HepG2 (cell line): ENCODE measurements around the gene ANKS1A. TPM values are rescaled to one million over a fixed set of nuclear protein-coding genes. Genes with fewer than 3 reads are reported as not detected.
A peak's percentile ranks its signal among the peaks of the same experiment; 100 is the strongest.

Experiments
- ATAC-seq: fragments of 200-7000 bp; cut with Tn5 transposase; 3 replicates; pipeline ENCODE4 v1.9.1; 2020; ENCODE audit warnings: mild to moderate bottlenecking, moderate library complexity
- BruUV-seq: library from RNA; stranded (reverse); fragments of 400-500 nt; replicated peaks from 2 replicates; lab custom pipeline; 2021; lab: Mats Ljungman, UMichigan
- CTCF ChIA-PET: fragments of 300-600 bp; formaldehyde crosslinking; extraction: SDS; loops from one replicate; lab custom pipeline; 2021; ENCODE audit warnings: low total read pairs, inconsistent platforms, low intra/inter-chr PET ratio; lab: Yijun Ruan, JAX
- POLR2A ChIA-PET: fragments of 350-600 bp; sonication (Branson Sonifier 250); formaldehyde crosslinking; loops from one replicate; lab custom pipeline; 2020; ENCODE audit warnings: antibody characterized with exemption, inconsistent platforms; lab: Yijun Ruan, JAX
- DNase-seq: peaks from one replicate; pipeline ENCODE4 v3.0.0-alpha.2; 2015; ENCODE audit warnings: low spot score
- FAIRE-seq: peaks from 3 replicates; lab custom pipeline; 2011; peaks lifted over from hg19 to GRCh38; lab: Jason Lieb, UNC
- H2AFZ ChIP-seq: one replicate; pipeline ENCODE4 v1.6.1; 2011; ENCODE audit warnings: low read length, inconsistent platforms
- H3K27ac ChIP-seq: fragments of 300-600 bp; 3 replicates; pipeline ENCODE4 v1.8.0; 2011; ENCODE audit warnings: mixed run types, mild to moderate bottlenecking, mixed read lengths, low read length, inconsistent platforms; ENCODE audit not compliant: insufficient read depth; ENCODE audit errors: extremely low read length
- H3K27me3 ChIP-seq, 2 experiments: fragments of 200-600 bp in 1 of 2; 2 replicates in 1 of 2; 3 replicates in 1 of 2; pipeline versions ENCODE4 v1.6.0 to v1.8.0; 2011; ENCODE audit warnings: low read length in 2 of 2, mild to moderate bottlenecking in 2 of 2, moderate library complexity in 2 of 2, inconsistent platforms in 1 of 2; ENCODE audit not compliant: insufficient read depth in 2 of 2, control insufficient read depth in 1 of 2
- H3K36me3 ChIP-seq, 2 experiments: fragments of 200-600 bp in 1 of 2; replicated peaks in 1 of 2; 2 replicates in 1 of 2; 3 replicates in 1 of 2; pipeline versions ENCODE4 v1.5.1 to v1.8.0; 2011; ENCODE audit warnings: low read length in 2 of 2, inconsistent platforms in 1 of 2; ENCODE audit not compliant: insufficient read depth in 2 of 2, control insufficient read depth in 1 of 2
- H3K4me1 ChIP-seq: 2 replicates; pipeline ENCODE4 v1.5.1; 2012; ENCODE audit warnings: low read length, inconsistent platforms; ENCODE audit not compliant: insufficient read depth
- H3K4me2 ChIP-seq: 2 replicates; pipeline ENCODE4 v1.6.0; 2011; ENCODE audit warnings: low read depth, low read length, inconsistent platforms
- H3K4me3 ChIP-seq, 3 experiments: fragments of 200-600 bp in 1 of 3; sonication (generic), shearing (Covaris generic) in 1 of 3; replicated peaks in 1 of 3; 2 replicates each; pipeline ENCODE4 v1.5.1; 2011 to 2016; ENCODE audit warnings: low read length in 3 of 3, inconsistent platforms in 2 of 3, low read depth in 2 of 3, mild to moderate bottlenecking in 2 of 3, control low read depth in 1 of 3, mixed read lengths in 1 of 3; ENCODE audit not compliant: insufficient read depth in 1 of 3
- H3K79me2 ChIP-seq: one replicate; pipeline ENCODE4 v1.6.1; 2011; ENCODE audit warnings: low read length, inconsistent platforms; ENCODE audit not compliant: insufficient read depth
- H3K9ac ChIP-seq: 2 replicates; pipeline ENCODE4 v1.6.0; 2011; ENCODE audit warnings: mild to moderate bottlenecking, low read depth, low read length, inconsistent platforms; ENCODE audit not compliant: insufficient read depth
- H3K9me3 ChIP-seq: 2 replicates; pipeline ENCODE4 v1.5.1; 2012; ENCODE audit warnings: mild to moderate bottlenecking, low read length
- H4K20me1 ChIP-seq: 2 replicates; pipeline ENCODE4 v1.6.0; 2011; ENCODE audit warnings: inconsistent platforms, mild to moderate bottlenecking, low read length, moderate library complexity; ENCODE audit not compliant: insufficient read depth
- CBX2 ChIP-seq, 2 experiments: fragments of 200-600 bp in 1 of 2; sonication (generic); formaldehyde crosslinking in 1 of 2; IDR thresholded peaks; 2 replicates each; pipeline versions ENCODE4 v1.7.0 to v1.8.1; 2018 to 2022; ENCODE audit warnings: low read depth in 2 of 2, low read length in 1 of 2, mild to moderate bottlenecking in 1 of 2, missing genetic modification reagents in 1 of 2
- CHD2 ChIP-seq: IDR thresholded peaks from 2 replicates; pipeline ENCODE4 v1.6.1; 2011; ENCODE audit warnings: low read depth, low read length, improper control_type of control experiment
- ISL2 ChIP-seq: sonication (generic); formaldehyde crosslinking; IDR thresholded peaks from 2 replicates; pipeline ENCODE4 v1.5.0; 2020; ENCODE audit warnings: missing genetic modification reagents
- JARID2 ChIP-seq: sonication (generic); formaldehyde crosslinking; IDR thresholded peaks from 2 replicates; pipeline ENCODE4 v1.8.1; 2023; ENCODE audit warnings: missing genetic modification reagents, inconsistent platforms; ENCODE audit not compliant: insufficient replicate concordance
- KDM6A ChIP-seq: IDR thresholded peaks from 2 replicates; pipeline ENCODE4 v1.6.1; 2016; ENCODE audit warnings: low read depth
- MXD4 ChIP-seq: IDR thresholded peaks from 2 replicates; pipeline ENCODE4 v1.6.1; 2016; ENCODE audit warnings: mild to moderate bottlenecking, missing biosample characterization, missing genetic modification reagents
- POLR2A ChIP-seq, 2 experiments: IDR thresholded peaks; 2 replicates each; pipeline ENCODE4 v1.6.1; 2011; ENCODE audit warnings: low read depth in 2 of 2, low read length in 2 of 2, mild to moderate bottlenecking in 1 of 2, moderate library complexity in 1 of 2; ENCODE audit not compliant: insufficient read depth in 1 of 2
- TRAFD1 ChIP-seq: sonication (generic); formaldehyde crosslinking; IDR thresholded peaks from 2 replicates; pipeline ENCODE4 v1.5.1; 2020; ENCODE audit warnings: missing genetic modification reagents, mild to moderate bottlenecking, borderline replicate concordance
- ZBTB38 ChIP-seq: sonication (generic); formaldehyde crosslinking; IDR thresholded peaks from 2 replicates; pipeline ENCODE4 v1.5.1; 2020; ENCODE audit warnings: mild to moderate bottlenecking, missing genetic modification reagents
- ZNF678 ChIP-seq: sonication (generic); formaldehyde crosslinking; IDR thresholded peaks from 2 replicates; pipeline ENCODE4 v1.4.0; 2020; ENCODE audit warnings: mild to moderate bottlenecking, missing genetic modification reagents
- WGBS: methylation state at CpG from one replicate; pipeline ENCODE4 v1.1.6; 2017; ENCODE audit warnings: low lambda C conversion rate; 5-methylcytosine and 5-hydroxymethylcytosine counted together
- in situ Hi-C: cut with HindIII; loops from 2 replicates; pipeline ENCODE4 v1.10.0; 2017; ENCODE audit warnings: low pct_unique_long_range_greater_than_20kb; ENCODE audit not compliant: extremely low pct_ligation_motif_present
- intact Hi-C: fragments of 100-400 bp; cut with micrococcal nuclease; formaldehyde crosslinking; loops from one replicate; pipeline ENCODE4 v1.10.0; 2022; ENCODE audit not compliant: unreplicated experiment
- polyA plus RNA-seq, 8 experiments: library from polyadenylated mRNA; depleted of rRNA in 3 of 8; stranded (reverse) in 7 of 8; unstranded in 1 of 8; fragments of >200 nt; fragmentation: Illumina TruSeq in 4 of 8; extraction: Trizol in 4 of 8; gene quantifications; 2 replicates each; pipeline versions ENCODE4 v1.2.1 to v1.2.3, GENCODE V29; 2011 to 2016; ENCODE audit warnings: low read depth in 4 of 8, missing spikeins in 1 of 8, mixed read lengths in 1 of 8; ENCODE audit not compliant: insufficient read depth in 1 of 8
- total RNA-seq, 5 experiments: library from RNA; depleted of rRNA; stranded (reverse); fragments of >200 nt; fragmentation: Illumina TruSeq; extraction: Trizol; gene quantifications; 2 replicates each; pipeline ENCODE4 v1.2.3, GENCODE V29; 2016; ENCODE audit warnings: low read depth in 1 of 5
- TF ChIP-seq, protein P1 (sequence below): sonication (generic); formaldehyde crosslinking; IDR thresholded peaks from 2 replicates; pipeline ENCODE4 v1.4.0; 2020; ENCODE audit warnings: missing genetic modification reagents

Gene ANKS1A
- total and polyA plus RNA-seq, 2 of the 13 experiments (the other 11 are each of a cell fraction or from before 2014, with no cell fraction given): 7.2 to 15.1 TPM

- H3K27ac ChIP-seq: no peak overlapping the region
- H3K27me3 ChIP-seq: no peaks in the 10 kb centered on the region; a peak in 1 of 5 replicates
- WGBS: 98% methylated on average over 2 of the region's 2 CpGs
- H4K20me1 ChIP-seq: no peaks in the 10 kb centered on the region
- in situ Hi-C loops: no loop called here
- CTCF ChIA-PET: no interaction called here
- no peaks in the 10 kb centered on the region for H3K36me3 ChIP-seq
- H2AFZ ChIP-seq: no peak overlapping the region
- BruUV-seq: no TSS peak
- intact Hi-C loops: no loop called here
- ATAC-seq (no peak), FAIRE-seq (no peak), DNase-seq (no peak)
- H3K9ac ChIP-seq: no peak overlapping the region; the same call in 1 of the 2 replicates
- peak overlapping the region; percentile 83 for H3K4me2 ChIP-seq
- peaks cover 65% of the 10 kb centered on the region for H3K79me2 ChIP-seq
- no peaks in the 10 kb centered on the region for H3K9me3 ChIP-seq
- H3K4me1 ChIP-seq: peaks cover 41% of the 10 kb centered on the region
- no peak for TF ChIP-seq POLR2A (IDR thresholded peaks at IDR 0.05; ENCODE audit: insufficient read depth in 1 of 2, low read depth in 2 of 2, low read length in 2 of 2)
- no peak for TF ChIP-seq KDM6A (CRISPR knock-in tag)
- no peak for TF ChIP-seq MXD4 (CRISPR knock-in tag)
- no peak for TF ChIP-seq CBX2 (IDR thresholded peaks at IDR 0.05; ENCODE audit: low read depth, low read length)
- TF ChIP-seq CBX2 (CRISPR knock-in tag; IDR thresholded peaks at IDR 0.05; ENCODE audit: low read depth): no peak
- TF ChIP-seq, protein P1, sequence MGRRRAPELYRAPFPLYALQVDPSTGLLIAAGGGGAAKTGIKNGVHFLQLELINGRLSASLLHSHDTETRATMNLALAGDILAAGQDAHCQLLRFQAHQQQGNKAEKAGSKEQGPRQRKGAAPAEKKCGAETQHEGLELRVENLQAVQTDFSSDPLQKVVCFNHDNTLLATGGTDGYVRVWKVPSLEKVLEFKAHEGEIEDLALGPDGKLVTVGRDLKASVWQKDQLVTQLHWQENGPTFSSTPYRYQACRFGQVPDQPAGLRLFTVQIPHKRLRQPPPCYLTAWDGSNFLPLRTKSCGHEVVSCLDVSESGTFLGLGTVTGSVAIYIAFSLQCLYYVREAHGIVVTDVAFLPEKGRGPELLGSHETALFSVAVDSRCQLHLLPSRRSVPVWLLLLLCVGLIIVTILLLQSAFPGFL (CRISPR knock-in tag): no peak
- no peak for TF ChIP-seq ZBTB38
- TF ChIP-seq ISL2 (CRISPR knock-in tag): no peak
- POLR2A ChIA-PET: no interaction called here
- peak overlapping the region in 1 of 3 experiments; percentile 94; a peak in 1 of 6 replicates for H3K4me3 ChIP-seq
Measured at GRCh38 chr6:34891296-34891695, 2.2 kb downstream of the ANKS1A start.

DNA sequence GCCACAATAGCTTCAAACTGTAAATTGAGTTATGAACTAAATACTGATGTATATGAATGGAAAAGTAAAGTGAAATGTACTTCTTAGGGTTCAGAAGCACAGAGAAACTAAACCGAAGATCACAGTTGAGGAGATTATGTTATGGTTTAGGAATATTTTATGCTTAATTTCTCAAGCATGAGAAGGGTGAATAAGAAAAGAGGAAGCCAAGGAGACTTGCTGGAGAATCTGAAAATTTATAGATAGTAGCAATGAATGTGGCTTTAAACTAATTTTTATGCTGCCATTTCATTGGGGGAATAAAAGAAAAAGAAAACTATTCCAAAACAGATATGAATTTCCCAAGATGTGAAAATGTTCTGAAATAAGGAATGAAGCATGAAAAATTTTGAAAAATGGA lies 5.6 kb downstream of the ANKS1A start:
- in situ Hi-C loops: no loop called here
- BruUV-seq: no TSS peak
- CTCF ChIA-PET: no interaction called here

More for the DNA sequence above, 5.6 kb downstream of the ANKS1A start:
- H4K20me1 ChIP-seq: 0 out of 2 replicates have a peak, but pooled peaks cover 3% of the 10 kb centered on the region
- H3K4me1 ChIP-seq: peaks cover 45% of the 10 kb centered on the region
- H3K27me3 ChIP-seq: no peaks in the 10 kb centered on the region
- H3K4me2 ChIP-seq: no peak overlapping the region
- H3K27ac ChIP-seq: no peak overlapping the region
- H3K9ac ChIP-seq: no peak overlapping the region
- FAIRE-seq (no peak), DNase-seq (no peak), ATAC-seq (no peak)
- intact Hi-C loops: no loop called here
- H3K9me3 ChIP-seq: no peaks in the 10 kb centered on the region
- no peaks in the 10 kb centered on the region for H3K36me3 ChIP-seq
- no peak overlapping the region for H2AFZ ChIP-seq
- no peak overlapping the region for H3K4me3 ChIP-seq
- POLR2A ChIA-PET: no interaction called here
- 97% methylated on average over 1 of the region's 1 CpG for WGBS
- TF ChIP-seq CHD2 (no peak), JARID2 (no peak), TRAFD1 (no peak), ZNF678 (CRISPR knock-in tag) (no peak)
- H3K79me2 ChIP-seq: peaks cover 65% of the 10 kb centered on the region
